GM12892 (cell line): ENCODE results near the gene APOE.

Experiments used
- POLR2A ChIP-seq: IDR thresholded peaks from 2 replicates; pipeline ENCODE4 v1.6.1; 2011; ENCODE audit warnings: low read depth, low read length, control low read depth
- TAF1 ChIP-seq: IDR thresholded peaks from 2 replicates; pipeline ENCODE4 v1.6.1; 2011; ENCODE audit warnings: low read depth, mild to moderate bottlenecking, control low read depth, low read length, borderline replicate concordance

DNA sequence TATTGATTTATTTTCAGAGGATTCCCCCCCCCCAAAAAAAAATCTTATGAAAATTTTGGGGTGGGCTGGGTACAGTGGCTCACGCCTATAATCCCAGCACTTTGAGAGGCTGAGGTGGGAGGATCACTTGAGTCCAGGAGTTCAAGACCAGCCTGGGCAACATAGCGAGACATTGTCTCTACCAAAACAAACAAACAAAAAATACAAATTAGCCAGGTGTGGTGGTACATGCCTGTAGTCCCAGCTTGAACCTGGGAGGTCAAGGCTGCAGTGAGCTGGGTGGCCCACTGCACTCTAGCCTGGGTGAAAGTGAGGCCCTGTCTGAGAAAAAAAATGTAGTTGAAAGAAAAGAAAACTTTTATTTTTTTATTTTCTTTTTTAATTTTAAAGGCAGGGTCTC is 41.6 kb upstream of the APOE start:
- TF ChIP-seq POLR2A (no peak), TAF1 (no peak)
